Stimulated activated CD4-positive, alpha-beta T cell treated with anti-CD3 and anti-CD28 coated beads, Interleukin-15, amount 100 ng/mL, for 48 hours (primary cell): Measurements from ENCODE around the gene NDUFAF3.

ENCODE experiments used
- DNase-seq, 2 donors: peaks; one replicate each; pipeline ENCODE4 v3.0.0-alpha.2; 2020; ENCODE audit warnings: low read depth in 2 of 2

NDUFAF3 gene

GRCh38 chr3:49021813-49022687, at the start of gene NDUFAF3:
Gene NDUFAF3, plus strand, starts transcription at chr3:49022121. Its CDS starts 24 bp downstream, at chr3:49022145.
- DNase-seq: peak; percentile 88 to 90

GRCh38 chr3:48974076-48974864, 47.7 kb upstream of the NDUFAF3 start:
- DNase-seq: no peak

GRCh38 chr3:48979451-48979850, 42.5 kb upstream of the NDUFAF3 start:
- no peak for DNase-seq

GRCh38 chr3:48980295-48980694, 41.6 kb upstream of the NDUFAF3 start:
- no peak for DNase-seq

- no peak for DNase-seq
Measured at GRCh38 chr3:48982016-48982415, 39.9 kb upstream of the NDUFAF3 start.

GRCh38 chr3:48982686-48983085, 39.2 kb upstream of the NDUFAF3 start:
- no peak for DNase-seq

GRCh38 chr3:48983096-48983495, 38.8 kb upstream of the NDUFAF3 start:
- no peak for DNase-seq

- no peak for DNase-seq
Measured at GRCh38 chr3:48984663-48985062, 37.3 kb upstream of the NDUFAF3 start.

GRCh38 chr3:48985831-48986376, 36.0 kb upstream of the NDUFAF3 start:
- no peak for DNase-seq

- no peak for DNase-seq
Measured at GRCh38 chr3:48989126-48989795, 32.7 kb upstream of the NDUFAF3 start.

GRCh38 chr3:48989796-48990635, 31.9 kb upstream of the NDUFAF3 start, which contains the start of gene P4HTM:
Gene P4HTM, plus strand, starts transcription at chr3:48990241. Its CDS starts 16 bp downstream, at chr3:48990257.
- DNase-seq: peak; percentile 60 to 77

GRCh38 chr3:48990636-48991469, 31.1 kb upstream of the NDUFAF3 start:
- DNase-seq: no peak

- DNase-seq: no peak
Measured at GRCh38 chr3:48991851-48992545, 29.9 kb upstream of the NDUFAF3 start.

GRCh38 chr3:48993834-48994233, 28.1 kb upstream of the NDUFAF3 start:
- no peak for DNase-seq

- DNase-seq: no peak
Measured at GRCh38 chr3:48996640-48997039, 25.3 kb upstream of the NDUFAF3 start.

- DNase-seq: no peak
Measured at GRCh38 chr3:48997102-48997635, 24.8 kb upstream of the NDUFAF3 start.

- DNase-seq: no peak
Measured at GRCh38 chr3:48997714-48998637, 23.9 kb upstream of the NDUFAF3 start.
